Adrenal gland (tissue), 12 donors: ENCODE measurements around the gene DUSP8. TPM values are rescaled to one million over a fixed set of nuclear protein-coding genes. Genes with fewer than 3 reads are reported as not detected.
A peak's percentile ranks its signal among the peaks of the same experiment; 100 is the strongest.

Experiments
- DNase-seq, 7 donors: peaks; one replicate each; pipeline ENCODE4 v3.0.0-alpha.2; 2019 to 2020
- H3K27ac ChIP-seq, 5 donors: fragments of 200-600 bp; sonication (generic) in 4 of 5; 1 replicate in 3 of 5; 2 replicates in 2 of 5; pipeline versions ENCODE4 v1.5.1 to v1.8.0; 2016 to 2020; ENCODE audit warnings: mild to moderate bottlenecking in 1 of 5
- H3K27me3 ChIP-seq: fragments of 200-600 bp; 2 replicates; pipeline ENCODE4 v1.8.0; 2021
- H3K36me3 ChIP-seq, 2 donors: fragments of 200-600 bp; replicated peaks in 1 of 2; 1 replicate in 1 of 2; 2 replicates in 1 of 2; pipeline versions ENCODE4 v1.5.1 to v1.8.0; 2018 to 2022
- H3K4me1 ChIP-seq, 2 donors: fragments of 200-600 bp; replicated peaks in 1 of 2; 1 replicate in 1 of 2; 2 replicates in 1 of 2; pipeline versions ENCODE4 v1.5.1 to v1.8.0; 2018 to 2021
- H3K4me3 ChIP-seq, 4 donors: fragments of 200-600 bp; sonication (generic) in 3 of 4; one replicate each; pipeline ENCODE4 v1.5.1; 2016 to 2018
- H3K9me3 ChIP-seq, 3 donors: fragments of 200-600 bp; sonication (generic) in 1 of 3; replicated peaks in 1 of 3; 1 replicate in 2 of 3; 2 replicates in 1 of 3; pipeline versions ENCODE4 v1.5.1 to v1.8.0; 2016 to 2021
- CTCF ChIP-seq, 6 experiments: fragments of 450-650 bp in 4 of 6; fragments of 200-600 bp in 2 of 6; sonication (generic) in 1 of 6; IDR thresholded peaks; 1 replicate in 5 of 6; 2 replicates in 1 of 6; pipeline versions ENCODE4 v1.5.1 to v1.8.0; 2016 to 2021; ENCODE audit warnings: antibody characterized with exemption in 6 of 6, mild to moderate bottlenecking in 2 of 6, moderate library complexity in 1 of 6
- POLR2A ChIP-seq, 2 donors: fragments of 450-650 bp; IDR thresholded peaks; one replicate each; pipeline ENCODE4 v1.6.1; 2017; ENCODE audit warnings: antibody characterized with exemption in 2 of 2, mild to moderate bottlenecking in 2 of 2, moderate library complexity in 1 of 2
- WGBS, 4 donors: extraction: QIAGEN DNeasy Blood & Tissue Kit in 2 of 4; methylation state at CpG; one replicate each; pipeline versions ENCODE4 v1.1.5 to v1.1.7; 2013 to 2017; 5-methylcytosine and 5-hydroxymethylcytosine counted together
- intact Hi-C, 2 donors: fragments of 100-400 bp; cut with DNase I; formaldehyde crosslinking; loops; one replicate each; pipeline versions ENCODE4 v1.14.1 to v1.15.0; 2022 to 2023
- polyA plus RNA-seq, 3 donors: library from polyadenylated mRNA; stranded (reverse); fragments of 200-250 nt in 2 of 3; fragments of 350-450 nt in 1 of 3; fragmentation: Illumina TruSeq in 1 of 3; extraction: RNeasy Lipid Tissue Mini Kit (QIAGEN cat#74804) in 1 of 3; gene quantifications; one replicate each; pipeline ENCODE4 v1.2.3, GENCODE V29; 2013 to 2014
- total RNA-seq, 9 donors: library from RNA; depleted of rRNA in 4 of 9; stranded (reverse); fragments of >200 nt in 4 of 9; fragments of 120-200 nt in 1 of 9; fragmentation: NEBNext Ultra II Directional in 1 of 9; extraction: Animal tissue kit (Norgen Biotek cat#: 25700) in 1 of 9; gene quantifications; one replicate each; pipeline versions ENCODE4 v1.1.0 to v1.2.4, GENCODE V29; 2013 to 2023
- donor health status: healthy with polysubstance abuse.
- donor health status: Bipolar disorder and iron deficiency.
- donor health status: DM: yes; HTN: yes; CAD: no.
- donor health status: DM: no; HTN: no; CAD: no.
- donor health status: DM: no; HTN: no; CAD: no.
- donor health status: DM: yes; HTN: yes; CAD: no.

The DUSP8 gene
- total and polyA plus RNA-seq, 12 donors: 0.22 to 6.3 (median 2.0) TPM

GRCh38 chr11:1506981-1507380, 65.1 kb downstream of the DUSP8 start:
- H3K4me3 ChIP-seq: no peak overlapping the region
- intact Hi-C loops: no loop called here
- peaks cover 16 to 37% of the 10 kb centered on the region in 2 donors for H3K4me1 ChIP-seq
- H3K9me3 ChIP-seq: no peaks in the 10 kb centered on the region
- no peak for DNase-seq
- 81 to 96% (median 86%) methylated on average over 4 to 9 of the region's 9 CpGs for WGBS, 4 donors
- no peaks in the 10 kb centered on the region for H3K36me3 ChIP-seq
- H3K27me3 ChIP-seq: no peaks in the 10 kb centered on the region
- TF ChIP-seq CTCF (IDR thresholded peaks at IDR 0.05) (no peak), POLR2A (IDR thresholded peaks at IDR 0.05) (no peak)
- H3K27ac ChIP-seq: no peak overlapping the region

GRCh38 chr11:1505480-1505879, 66.6 kb downstream of the DUSP8 start:
- Histone ChIP-seq H3K4me1 (peaks cover 16 to 37% of the 10 kb centered on the region in 2 donors), H3K9me3 (no peaks in the 10 kb centered on the region), H3K27me3 (no peaks in the 10 kb centered on the region), H3K27ac (no peak overlapping the region), H3K4me3 (no peak overlapping the region), H3K36me3 (no peaks in the 10 kb centered on the region)
- intact Hi-C loops: no loop called here
- DNase-seq: no peak
- TF ChIP-seq CTCF (IDR thresholded peaks at IDR 0.05) (no peak), POLR2A (IDR thresholded peaks at IDR 0.05) (no peak)
- WGBS, 4 donors: 89 to 94% (median 90%) methylated on average over 10 to 11 of the region's 11 CpGs

GRCh38 chr11:1504581-1505290, 67.3 kb downstream of the DUSP8 start:
- WGBS, 4 donors: 91 to 97% (median 93%) methylated on average over 18 to 28 of the region's 28 CpGs
- no peak overlapping the region for H3K4me3 ChIP-seq
- peaks cover 16 to 37% of the 10 kb centered on the region in 2 donors for H3K4me1 ChIP-seq
- intact Hi-C loops: no loop called here
- DNase-seq: no peak
- H3K27ac ChIP-seq: no peak overlapping the region
- TF ChIP-seq POLR2A (IDR thresholded peaks at IDR 0.05) (no peak), CTCF (IDR thresholded peaks at IDR 0.05) (no peak)
- no peaks in the 10 kb centered on the region for H3K27me3 ChIP-seq
- no peaks in the 10 kb centered on the region for H3K36me3 ChIP-seq
- H3K9me3 ChIP-seq: no peaks in the 10 kb centered on the region

GRCh38 chr11:1504138-1504537, 67.9 kb downstream of the DUSP8 start:
- WGBS, 4 donors: 51 to 81% (median 70%) methylated on average over 4 to 9 of the region's 9 CpGs
- intact Hi-C loops: no loop called here

More at GRCh38 chr11:1504138-1504537, 67.9 kb downstream of the DUSP8 start:
- TF ChIP-seq POLR2A (IDR thresholded peaks at IDR 0.05): no peak
- no peak for TF ChIP-seq CTCF (IDR thresholded peaks at IDR 0.05)
- peak in 1 of 7 donors; percentile 37 for DNase-seq
- Histone ChIP-seq H3K4me3 (no peak overlapping the region), H3K27me3 (no peaks in the 10 kb centered on the region), H3K36me3 (no peaks in the 10 kb centered on the region), H3K27ac (peak overlapping the region in 1 of 5 donors; percentile 58), H3K4me1 (peaks cover 16 to 37% of the 10 kb centered on the region in 2 donors), H3K9me3 (no peaks in the 10 kb centered on the region)

Other genes with a start within 250 kb of the DUSP8 start
- 10 to 100 TPM in 1 of 9 donors, 1 to 10 TPM in 3, under 1 TPM in 4, not detected in 1; 0.18 to 10.7 (median 1.1) TPM for gene BRSK2, start 182.3 kb downstream of the DUSP8 start, total RNA-seq
- 10 to 100 TPM in 1 of 3 donors, 1 to 10 TPM in 2; 2.0 to 24.5 (median 5.3) TPM for gene BRSK2, start 182.3 kb downstream of the DUSP8 start, polyA plus RNA-seq
- gene MOB2, start 85.5 kb downstream of the DUSP8 start, total RNA-seq: 10 to 100 TPM; 11.2 to 43.3 (median 31.8) TPM
- 10 to 100 TPM; 25.6 to 31.9 (median 29.4) TPM for gene MOB2, start 85.5 kb downstream of the DUSP8 start, polyA plus RNA-seq
- not detected for gene KRTAP5-1, start 13.0 kb upstream of the DUSP8 start, total RNA-seq
- under 1 TPM in 1 of 3 donors, not detected in 2; 0.10 TPM for gene KRTAP5-1, start 13.0 kb upstream of the DUSP8 start, polyA plus RNA-seq
- not detected for gene KRTAP5-2, start 26.0 kb upstream of the DUSP8 start, total RNA-seq
- not detected for gene KRTAP5-2, start 26.0 kb upstream of the DUSP8 start, polyA plus RNA-seq
- gene KRTAP5-3, start 36.2 kb upstream of the DUSP8 start, total RNA-seq: not detected
- not detected for gene KRTAP5-3, start 36.2 kb upstream of the DUSP8 start, polyA plus RNA-seq
- not detected for gene KRTAP5-4, start 49.9 kb upstream of the DUSP8 start, total RNA-seq
- not detected for gene KRTAP5-4, start 49.9 kb upstream of the DUSP8 start, polyA plus RNA-seq
- gene KRTAP5-5, start 57.5 kb upstream of the DUSP8 start, total RNA-seq: not detected
- gene KRTAP5-5, start 57.5 kb upstream of the DUSP8 start, polyA plus RNA-seq: not detected
- under 1 TPM in 1 of 9 donors, not detected in 8; 0.61 TPM for gene KRTAP5-6, start 124.9 kb upstream of the DUSP8 start, total RNA-seq
- gene KRTAP5-6, start 124.9 kb upstream of the DUSP8 start, polyA plus RNA-seq: not detected
- 100 to 1,000 TPM in 1 of 9 donors, 10 to 100 TPM in 7, under 1 TPM in 1; 0.28 to 112 (median 30.3) TPM for gene IFITM10, start 178.3 kb upstream of the DUSP8 start, total RNA-seq
- gene IFITM10, start 178.3 kb upstream of the DUSP8 start, polyA plus RNA-seq: 100 to 1,000 TPM in 1 of 3 donors, 10 to 100 TPM in 1, 1 to 10 TPM in 1; 6.3 to 267 (median 76.5) TPM
- 1,000 to 10,000 TPM in 8 of 9 donors, 100 to 1,000 TPM in 1; 191 to 4,168 (median 2,220) TPM for gene CTSD, start 191.7 kb upstream of the DUSP8 start, total RNA-seq
- gene CTSD, start 191.7 kb upstream of the DUSP8 start, polyA plus RNA-seq: 1,000 to 10,000 TPM in 2 of 3 donors, 100 to 1,000 TPM in 1; 641 to 1,561 (median 1,335) TPM